Measurements from ENCODE around the gene LRRC61.

The LRRC61 gene

DNA sequence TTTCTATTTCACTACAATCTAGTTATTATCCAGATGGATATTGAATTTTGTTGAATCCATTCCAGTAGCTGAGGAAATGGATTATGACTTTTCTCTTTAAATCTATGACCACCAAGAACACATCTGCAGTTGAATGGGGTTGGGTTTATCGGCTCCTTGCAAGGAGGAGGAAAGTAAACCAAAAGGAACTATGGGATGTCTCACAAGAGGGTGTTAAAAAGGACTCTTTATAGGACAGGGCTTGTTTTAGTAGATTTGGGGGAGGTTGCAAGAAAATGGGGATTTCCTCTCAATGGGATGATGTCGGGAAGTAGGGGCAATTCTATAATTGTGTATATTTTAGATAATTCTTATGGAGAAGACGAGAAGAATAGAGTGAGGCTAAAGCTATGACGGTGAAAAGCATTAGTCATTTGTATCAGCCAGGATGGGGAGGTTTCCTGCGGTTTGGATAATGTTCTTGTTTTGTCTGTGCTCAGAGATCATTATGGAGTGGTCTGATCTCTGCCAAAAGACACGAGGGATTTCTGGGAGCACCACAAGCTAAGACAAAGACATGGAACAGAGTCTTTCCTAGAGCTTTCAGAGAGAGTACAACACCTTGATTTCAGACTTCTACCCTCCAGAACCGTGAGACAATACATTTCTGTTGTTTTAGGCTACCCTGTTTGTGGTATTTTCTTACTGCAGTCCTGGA lies 5.3 kb upstream of the LRRC61 start:
- no peak overlapping the region for H3K4me3 Mint-ChIP-seq
- H3K27me3 Mint-ChIP-seq, result no peaks in the 10 kb centered on the region
- no peak for DNase-seq
- peaks cover 39% of the 10 kb centered on the region for H3K4me1 Mint-ChIP-seq (ENCODE audit: low read depth)
- H3K9me3 Mint-ChIP-seq, result no peaks in the 10 kb centered on the region
- no peak overlapping the region for H3K27ac Mint-ChIP-seq
- peaks cover 35% of the 10 kb centered on the region for H3K36me3 Mint-ChIP-seq (ENCODE audit: low read depth)

DNA sequence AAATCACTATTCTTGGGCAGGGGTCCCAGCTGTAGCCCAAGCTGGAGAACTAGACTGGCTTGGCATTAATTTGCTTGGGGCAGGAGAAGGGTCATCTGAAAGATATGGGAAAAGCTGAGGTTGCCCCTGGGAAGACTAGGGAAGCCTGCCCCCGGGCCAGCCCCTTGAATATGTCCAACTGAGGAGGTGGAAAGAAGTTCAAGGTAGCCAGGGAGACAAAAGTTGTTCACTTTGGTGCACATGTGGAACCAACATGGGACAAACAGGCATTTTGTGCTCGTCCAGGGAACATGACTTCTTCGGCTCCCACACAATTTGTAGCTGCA lies 1.4 kb upstream of the LRRC61 start:
- Mint-ChIP-seq H3K27ac (peak overlapping the region; percentile 99), H3K27me3 (no peaks in the 10 kb centered on the region), H3K9me3 (no peaks in the 10 kb centered on the region), H3K36me3 (ENCODE audit: low read depth) (peaks cover 70% of the 10 kb centered on the region), H3K4me1 (ENCODE audit: low read depth) (peaks cover 68% of the 10 kb centered on the region), H3K4me3 (peak overlapping the region; percentile 94)
- DNase-seq, result no peak

DNA sequence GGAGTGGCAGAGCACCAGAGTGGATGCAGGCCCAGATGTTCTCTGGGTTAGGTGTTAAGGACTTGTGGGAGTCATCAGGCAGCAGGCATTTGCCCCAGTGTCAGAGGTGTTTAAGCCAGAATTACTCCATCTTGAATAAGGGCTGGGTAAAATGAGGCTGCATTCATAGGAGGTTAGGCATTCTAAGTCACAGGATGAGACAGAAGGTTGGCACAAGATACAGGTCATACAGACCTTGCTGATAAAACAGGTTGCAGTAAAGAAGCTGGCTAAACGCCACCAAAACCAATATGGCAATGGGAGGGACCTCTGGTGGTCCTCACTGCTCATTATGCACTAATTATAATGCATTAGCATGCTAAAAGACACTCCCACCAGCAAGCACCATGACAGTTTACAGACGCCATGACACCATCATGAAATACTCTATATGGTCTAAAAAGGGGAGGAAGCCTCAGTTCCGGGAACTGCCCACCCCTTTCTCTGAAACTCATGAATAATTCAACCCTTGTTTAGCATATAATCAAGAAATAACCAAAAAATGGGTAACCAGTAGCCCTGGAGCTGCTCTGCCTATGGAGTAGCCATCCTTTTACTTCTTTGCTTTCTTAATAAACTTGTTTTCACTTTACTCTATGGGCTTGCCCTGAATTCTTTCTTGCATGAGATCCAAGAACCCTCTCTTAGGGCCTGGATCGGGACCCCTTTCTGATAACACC lies 882 bp upstream of the LRRC61 start:
- peaks cover 75% of the 10 kb centered on the region for H3K36me3 Mint-ChIP-seq (ENCODE audit: low read depth)

DNA sequence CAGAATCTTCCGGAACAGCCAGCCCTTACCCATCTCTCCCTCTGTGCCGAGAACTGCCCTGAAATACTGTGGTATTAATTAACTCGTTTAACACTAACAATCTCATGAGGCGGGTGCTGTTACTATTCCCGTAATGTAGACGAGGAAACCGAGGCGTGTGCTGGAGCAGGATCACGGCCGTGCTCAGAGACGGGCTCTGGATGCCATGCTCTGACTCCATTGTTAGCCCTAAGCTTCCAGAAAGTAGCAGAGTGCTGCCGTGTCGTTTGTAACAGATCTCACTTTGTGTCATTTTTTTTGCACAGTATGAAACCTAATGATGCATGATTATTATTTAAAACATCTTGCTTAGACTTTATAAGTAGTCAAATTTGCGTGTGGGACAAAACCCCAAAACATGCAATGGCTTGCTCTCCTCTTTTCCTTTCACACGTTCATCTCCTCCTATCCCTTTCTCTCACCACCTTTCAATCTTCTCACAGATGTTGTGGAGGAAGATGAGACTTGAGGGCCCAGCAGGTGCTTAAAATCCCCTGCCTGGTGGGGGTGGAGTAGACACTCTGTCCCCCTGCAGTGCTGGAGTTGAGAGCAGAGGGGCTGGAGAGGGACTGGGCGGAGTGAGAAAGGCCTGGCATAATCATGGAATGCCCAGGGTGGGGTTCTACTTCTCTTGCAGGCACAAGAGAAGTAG lies 672 bp downstream of the LRRC61 start:
- Mint-ChIP-seq H3K4me1 (ENCODE audit: low read depth) (peaks cover 68% of the 10 kb centered on the region), H3K27ac (peak overlapping the region; percentile 99), H3K36me3 (ENCODE audit: low read depth) (peaks cover 80% of the 10 kb centered on the region), H3K9me3 (no peaks in the 10 kb centered on the region), H3K27me3 (no peaks in the 10 kb centered on the region), H3K4me3 (peak overlapping the region; percentile 94)
- no peak for DNase-seq

More for the DNA sequence above, 882 bp upstream of the LRRC61 start:
- Mint-ChIP-seq H3K27ac (peak overlapping the region; percentile 99), H3K9me3 (no peaks in the 10 kb centered on the region), H3K27me3 (no peaks in the 10 kb centered on the region), H3K4me1 (ENCODE audit: low read depth) (peaks cover 71% of the 10 kb centered on the region), H3K4me3 (peak overlapping the region; percentile 94)
- DNase-seq, result peak; percentile 54

DNA sequence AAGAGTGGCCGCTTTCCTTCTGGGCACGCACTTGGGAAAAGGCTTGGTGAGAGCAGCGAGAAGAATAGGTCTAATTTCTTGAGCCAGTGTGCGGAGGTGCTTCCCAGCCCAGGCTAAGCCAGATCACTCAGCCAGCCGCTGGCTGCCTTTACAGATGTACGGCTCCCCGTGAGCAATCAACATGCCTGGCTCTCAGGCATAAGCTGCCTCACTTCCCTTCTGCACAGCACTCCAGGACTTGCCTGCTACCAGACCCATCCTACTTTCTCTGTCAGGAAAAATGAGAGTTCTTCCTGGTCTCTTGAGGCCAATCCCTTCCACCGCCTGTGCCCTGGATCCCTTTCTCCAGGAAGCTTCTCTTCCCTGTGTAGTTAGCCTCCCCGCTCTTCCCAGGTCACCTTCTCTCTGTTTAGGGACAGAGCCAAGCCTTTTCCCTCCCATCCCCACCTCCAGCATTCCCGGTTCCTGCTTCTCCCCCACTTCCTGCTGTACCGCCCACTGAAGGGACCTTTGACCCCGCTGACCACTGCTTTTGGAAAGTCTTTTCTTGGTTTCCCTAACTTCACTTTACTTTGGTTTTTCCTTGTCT lies 1.3 kb downstream of the LRRC61 start:
- peak overlapping the region; percentile 94 for H3K4me3 Mint-ChIP-seq

DNA sequence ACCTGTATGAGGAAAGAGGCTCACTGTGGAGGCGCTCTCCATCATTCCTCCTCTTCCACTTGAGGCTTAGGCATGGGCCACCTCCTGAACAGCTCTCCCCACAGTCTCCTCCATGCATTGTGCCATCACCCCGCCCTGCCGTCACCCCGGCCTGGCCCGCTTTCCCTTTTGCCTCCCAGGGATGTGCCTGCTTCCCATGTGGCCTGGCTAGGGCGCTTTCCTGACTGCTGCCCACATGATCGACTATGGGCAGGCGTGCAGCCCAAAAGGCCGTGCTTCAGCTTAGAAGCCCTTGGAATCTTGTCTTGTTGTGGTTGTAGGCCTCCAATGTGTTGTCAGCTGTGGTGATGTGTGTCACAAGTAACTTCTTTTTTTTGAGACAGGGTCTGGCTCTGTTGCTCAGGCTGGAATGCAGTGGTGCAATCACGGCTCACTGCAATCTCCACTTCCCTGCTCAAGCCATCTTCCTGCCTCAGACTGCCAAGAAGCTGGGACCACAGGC lies 2.0 kb downstream of the LRRC61 start:
- Mint-ChIP-seq H3K27me3 (no peaks in the 10 kb centered on the region), H3K9me3 (no peaks in the 10 kb centered on the region), H3K4me3 (peak overlapping the region; percentile 94), H3K4me1 (ENCODE audit: low read depth) (peaks cover 61% of the 10 kb centered on the region), H3K36me3 (ENCODE audit: low read depth) (peaks cover 89% of the 10 kb centered on the region), H3K27ac (peak overlapping the region; percentile 99)
- DNase-seq, result no peak

More for the DNA sequence above, 1.3 kb downstream of the LRRC61 start:
- DNase-seq, result no peak
- H3K27ac Mint-ChIP-seq, result peak overlapping the region; percentile 99
- peaks cover 68% of the 10 kb centered on the region for H3K4me1 Mint-ChIP-seq (ENCODE audit: low read depth)
- H3K27me3 Mint-ChIP-seq, result no peaks in the 10 kb centered on the region
- peaks cover 86% of the 10 kb centered on the region for H3K36me3 Mint-ChIP-seq (ENCODE audit: low read depth)
- no peaks in the 10 kb centered on the region for H3K9me3 Mint-ChIP-seq

DNA sequence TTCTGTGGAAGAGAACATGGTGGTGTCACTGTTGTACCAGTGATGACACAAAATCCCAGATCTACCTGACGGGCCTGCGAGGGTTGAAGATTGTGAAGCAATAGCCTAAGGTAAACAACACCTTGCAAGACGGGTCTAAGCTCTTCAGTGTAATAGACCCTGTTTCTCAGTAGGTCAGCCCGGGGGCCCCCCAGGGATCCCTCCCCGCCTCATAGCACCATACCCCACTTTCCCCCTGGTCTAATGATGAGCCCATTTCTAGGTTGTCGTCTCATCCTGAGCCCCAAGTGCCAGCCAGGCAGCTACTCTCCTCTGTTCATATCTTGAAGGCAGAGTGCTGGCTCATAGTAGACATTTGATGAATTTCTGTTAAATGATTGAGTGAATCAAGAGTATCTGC lies 2.7 kb downstream of the LRRC61 start:
- no peak for DNase-seq
- Mint-ChIP-seq H3K36me3 (ENCODE audit: low read depth) (peaks cover 91% of the 10 kb centered on the region), H3K27ac (no peak overlapping the region), H3K4me3 (no peak overlapping the region), H3K27me3 (no peaks in the 10 kb centered on the region), H3K9me3 (no peaks in the 10 kb centered on the region), H3K4me1 (ENCODE audit: low read depth) (peaks cover 54% of the 10 kb centered on the region)

DNA sequence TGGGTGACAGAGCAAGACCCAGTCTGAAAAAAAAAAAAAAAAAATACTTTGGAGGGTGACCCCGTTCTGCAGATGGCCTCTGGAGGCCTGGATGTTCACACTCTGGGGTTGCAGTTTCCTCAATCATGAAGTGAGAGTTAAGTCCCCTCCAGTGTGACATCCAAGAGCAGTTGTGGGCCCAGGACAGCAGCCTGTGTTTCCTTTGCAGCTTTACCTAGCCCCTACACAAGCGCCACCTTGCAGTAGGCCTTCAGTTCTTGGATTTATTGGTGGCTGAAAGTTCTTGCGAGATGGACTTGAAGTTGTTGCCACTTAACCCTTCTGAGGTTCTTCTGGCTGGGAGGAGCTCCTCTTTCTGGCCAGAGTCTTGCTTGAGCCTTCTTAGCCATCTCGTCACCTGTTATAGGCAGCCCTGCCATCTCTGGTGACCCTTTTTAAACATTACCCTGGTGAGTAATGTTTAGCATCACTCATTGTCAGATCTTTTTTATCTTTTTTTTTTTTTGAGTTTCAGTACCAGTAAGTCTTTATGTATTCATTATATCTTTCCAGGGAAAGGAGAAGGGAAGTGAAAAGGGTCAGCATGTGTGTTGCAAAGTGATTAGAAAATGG lies 3.6 kb downstream of the LRRC61 start:
- Mint-ChIP-seq H3K27me3 (no peaks in the 10 kb centered on the region), H3K36me3 (ENCODE audit: low read depth) (peaks cover 96% of the 10 kb centered on the region), H3K9me3 (no peaks in the 10 kb centered on the region)

DNA sequence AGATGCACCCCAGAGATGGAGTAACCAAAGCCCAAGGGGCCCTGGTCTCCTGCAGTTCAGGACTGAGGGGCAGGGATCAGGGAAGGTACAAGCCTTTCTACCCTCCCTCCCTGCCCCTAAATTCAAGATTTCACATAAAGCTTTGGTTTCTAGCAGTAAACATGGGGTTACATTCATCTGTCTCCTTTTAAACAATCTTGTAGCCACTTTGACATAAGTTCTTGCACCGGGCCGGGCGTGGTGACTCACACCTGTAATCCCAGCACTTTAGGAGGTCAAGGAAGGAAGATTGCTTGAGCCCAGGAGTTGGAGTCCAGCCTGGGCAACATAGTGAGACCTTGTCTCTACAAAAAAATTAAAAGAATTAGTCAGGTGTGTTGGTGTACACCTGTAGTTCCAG lies 4.2 kb downstream of the LRRC61 start:
- Mint-ChIP-seq H3K27me3 (no peaks in the 10 kb centered on the region), H3K36me3 (ENCODE audit: low read depth) (peaks cover 90% of the 10 kb centered on the region), H3K9me3 (no peaks in the 10 kb centered on the region), H3K4me1 (ENCODE audit: low read depth) (peaks cover 41% of the 10 kb centered on the region), H3K4me3 (no peak overlapping the region), H3K27ac (peak overlapping the region; percentile 14)
- DNase-seq, result no peak

More for the DNA sequence above, 3.6 kb downstream of the LRRC61 start:
- no peak for DNase-seq
- peaks cover 47% of the 10 kb centered on the region for H3K4me1 Mint-ChIP-seq (ENCODE audit: low read depth)
- H3K4me3 Mint-ChIP-seq, result no peak overlapping the region
- peak overlapping the region; percentile 14 for H3K27ac Mint-ChIP-seq

DNA sequence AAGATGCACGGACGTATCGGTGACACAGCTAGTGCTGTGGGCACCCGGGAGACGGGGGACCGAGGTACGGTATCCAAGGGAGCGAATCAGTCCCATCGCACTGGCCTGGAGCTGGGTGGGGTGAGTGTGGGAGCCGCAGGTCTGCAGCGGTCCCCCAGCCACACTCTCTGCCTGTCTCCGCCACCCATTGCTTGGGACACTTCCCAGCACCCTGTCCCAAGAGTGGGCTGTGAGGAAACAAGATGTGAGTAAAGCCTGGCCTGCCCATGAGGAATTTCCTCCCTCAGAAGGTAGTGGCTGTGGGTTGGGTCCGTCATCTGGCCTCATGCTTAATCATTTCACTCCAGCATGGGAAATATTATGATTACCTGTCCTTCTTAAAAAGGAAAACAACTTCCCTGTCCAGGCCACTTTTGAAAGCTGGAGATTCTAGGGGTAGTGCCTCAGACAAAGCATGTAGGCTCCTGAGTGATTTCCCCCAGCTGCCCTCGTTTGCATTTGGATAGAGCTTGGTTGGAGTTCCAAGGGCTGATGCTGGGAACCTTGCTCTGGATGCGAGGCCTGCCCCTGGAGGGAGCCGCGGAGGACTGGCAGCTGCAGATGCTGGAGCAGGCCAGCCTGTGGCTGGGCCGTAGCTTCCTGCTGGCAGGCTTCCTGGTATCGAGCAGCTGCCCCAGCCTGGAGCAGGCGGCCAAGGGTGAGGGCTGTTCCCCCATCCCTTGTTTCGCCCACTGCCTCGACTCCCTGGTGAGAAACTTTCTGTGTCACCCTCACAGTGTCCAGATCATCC lies 6.4 kb downstream of the LRRC61 start:
- DNase-seq, result no peak
- H3K9me3 Mint-ChIP-seq, result no peaks in the 10 kb centered on the region
- no peaks in the 10 kb centered on the region for H3K27me3 Mint-ChIP-seq
- H3K4me1 Mint-ChIP-seq (ENCODE audit: low read depth), result peaks cover 26% of the 10 kb centered on the region
- H3K4me3 Mint-ChIP-seq, result no peak overlapping the region
- peaks cover 85% of the 10 kb centered on the region for H3K36me3 Mint-ChIP-seq (ENCODE audit: low read depth)
- H3K27ac Mint-ChIP-seq, result no peak overlapping the region

DNA sequence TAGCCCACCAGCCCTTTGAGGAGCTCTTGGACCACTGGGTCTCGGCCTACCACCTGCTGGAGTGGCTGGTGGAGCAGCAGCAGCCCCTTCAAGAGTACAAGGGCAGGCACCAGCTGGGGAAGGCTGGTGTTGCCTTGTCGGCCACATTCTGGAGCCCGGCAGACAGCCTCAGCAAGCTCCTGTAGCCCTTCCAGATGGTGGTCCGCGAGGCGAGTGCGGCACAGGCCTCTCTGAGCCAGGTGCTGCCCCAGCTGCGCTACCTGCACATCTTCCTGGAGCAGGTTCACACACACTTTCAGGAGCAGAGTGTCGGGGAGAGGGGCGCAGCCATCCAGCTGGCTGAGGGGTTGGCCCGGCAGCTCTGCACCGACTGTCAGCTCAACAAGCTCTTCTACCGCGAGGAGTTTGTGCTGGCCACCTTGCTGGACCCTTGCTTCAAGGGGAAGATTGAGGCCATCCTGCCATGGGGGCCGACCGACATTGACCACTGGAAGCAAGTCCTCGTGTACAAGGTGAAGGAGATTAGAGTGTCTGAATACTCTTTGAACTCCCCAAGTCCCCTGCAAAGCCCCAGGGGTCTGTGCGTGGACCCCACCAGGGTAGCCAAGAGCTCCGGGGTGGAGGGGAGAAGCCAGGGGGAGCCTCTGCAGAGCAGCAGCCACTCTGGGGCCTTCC lies 7.2 kb downstream of the LRRC61 start:
- H3K27me3 Mint-ChIP-seq, result no peaks in the 10 kb centered on the region
- H3K27ac Mint-ChIP-seq, result no peak overlapping the region
- no peak overlapping the region for H3K4me3 Mint-ChIP-seq
- no peak for DNase-seq
- H3K9me3 Mint-ChIP-seq, result no peaks in the 10 kb centered on the region
- peaks cover 77% of the 10 kb centered on the region for H3K36me3 Mint-ChIP-seq (ENCODE audit: low read depth)
- peaks cover 18% of the 10 kb centered on the region for H3K4me1 Mint-ChIP-seq (ENCODE audit: low read depth)

DNA sequence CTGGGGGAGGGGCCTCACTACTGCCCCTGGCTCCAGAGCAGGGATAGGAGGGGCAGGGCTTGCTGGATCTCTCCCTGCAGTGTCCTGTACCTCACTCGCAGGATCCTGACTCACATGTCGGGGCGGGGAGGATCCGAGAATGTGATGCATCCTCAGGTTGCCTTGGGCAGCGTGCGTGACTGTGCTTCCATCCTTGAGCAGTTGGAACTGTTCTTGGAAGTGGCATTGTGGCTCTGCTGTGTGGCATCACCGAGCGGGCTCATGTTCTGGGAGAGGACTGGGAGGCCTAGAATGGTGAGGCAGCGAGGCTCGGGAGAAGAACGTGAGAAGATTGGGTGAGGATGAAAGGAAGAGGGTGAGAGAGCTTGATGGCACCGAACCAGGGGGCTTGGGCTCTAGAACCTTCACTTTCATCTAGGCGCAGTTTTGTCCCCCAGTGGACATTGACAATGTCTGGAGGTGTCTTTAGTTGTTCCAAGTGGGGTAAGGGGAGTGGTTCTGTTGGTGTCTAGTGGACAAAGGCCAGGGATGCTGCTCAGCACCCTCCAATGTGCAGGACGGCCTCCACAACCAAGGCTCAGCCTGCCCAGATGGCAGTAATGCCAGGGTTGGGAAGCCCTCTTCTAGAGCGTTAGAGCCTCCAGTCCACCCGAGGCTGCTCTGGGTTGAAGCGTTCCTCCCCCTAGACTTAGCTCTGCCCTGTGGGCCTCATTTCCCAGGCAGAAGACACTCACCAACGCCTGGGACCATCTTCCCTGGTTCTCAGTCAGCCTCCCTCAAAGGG lies 9.9 kb downstream of the LRRC61 start:
- Mint-ChIP-seq H3K4me1 (ENCODE audit: low read depth) (peaks cover 1% of the 10 kb centered on the region), H3K27me3 (no peaks in the 10 kb centered on the region), H3K36me3 (ENCODE audit: low read depth) (peaks cover 60% of the 10 kb centered on the region), H3K4me3 (no peak overlapping the region), H3K9me3 (no peaks in the 10 kb centered on the region), H3K27ac (no peak overlapping the region)
- DNase-seq, result no peak

DNA sequence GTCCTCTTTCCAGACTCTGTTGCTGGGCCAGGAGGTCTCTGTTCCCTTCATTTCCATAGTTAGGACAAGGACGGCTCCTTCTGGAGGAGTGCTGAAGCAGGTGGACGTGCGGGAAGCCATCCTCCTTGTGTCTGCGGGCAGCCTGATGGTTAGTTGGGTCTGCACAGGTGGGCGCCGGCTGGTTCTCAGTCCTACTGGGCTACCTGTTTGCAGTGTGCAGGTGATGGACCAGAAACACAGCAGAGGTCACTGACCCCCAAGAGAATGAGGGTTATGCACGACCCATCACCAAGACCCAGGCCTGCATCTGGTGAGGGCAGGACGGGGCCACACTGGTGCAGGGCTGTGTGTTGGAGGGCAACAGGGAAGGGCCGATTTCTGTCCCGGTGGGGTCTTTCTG lies 10.5 kb downstream of the LRRC61 start:
- H3K27ac Mint-ChIP-seq, result no peak overlapping the region
- H3K27me3 Mint-ChIP-seq, result no peaks in the 10 kb centered on the region
- H3K4me1 Mint-ChIP-seq (ENCODE audit: low read depth), result peaks cover 1% of the 10 kb centered on the region
- no peak for DNase-seq
- no peaks in the 10 kb centered on the region for H3K9me3 Mint-ChIP-seq
- H3K36me3 Mint-ChIP-seq (ENCODE audit: low read depth), result peaks cover 55% of the 10 kb centered on the region
- no peak overlapping the region for H3K4me3 Mint-ChIP-seq

All from activated T-cell treated with anti-CD3 and anti-CD28 coated beads, Interleukin-2, amount 50 U/mL, for 24 hours (primary cell).